Occipital lobe (tissue), 2 donors: ENCODE measurements around the gene C1orf21. TPM values are rescaled to one million over a fixed set of nuclear protein-coding genes. Genes with fewer than 3 reads are reported as not detected.
"Not testable (repeated sequence)": the region's sequence is repeated elsewhere in the genome, so short reads cannot be mapped to it uniquely, and the experiment has no call there.

ENCODE experiments used
- DNase-seq: peaks from one replicate; lab custom pipeline; 2025; lab: John Stamatoyannopoulos, UW
- total RNA-seq: library from RNA; depleted of rRNA; stranded (reverse); fragments of >200 nt; gene quantifications from one replicate; pipeline ENCODE4 v1.2.3, GENCODE V29; 2014

Gene C1orf21
- total RNA-seq, 1 donor from 2014 or later = 31.7 TPM

DNA sequence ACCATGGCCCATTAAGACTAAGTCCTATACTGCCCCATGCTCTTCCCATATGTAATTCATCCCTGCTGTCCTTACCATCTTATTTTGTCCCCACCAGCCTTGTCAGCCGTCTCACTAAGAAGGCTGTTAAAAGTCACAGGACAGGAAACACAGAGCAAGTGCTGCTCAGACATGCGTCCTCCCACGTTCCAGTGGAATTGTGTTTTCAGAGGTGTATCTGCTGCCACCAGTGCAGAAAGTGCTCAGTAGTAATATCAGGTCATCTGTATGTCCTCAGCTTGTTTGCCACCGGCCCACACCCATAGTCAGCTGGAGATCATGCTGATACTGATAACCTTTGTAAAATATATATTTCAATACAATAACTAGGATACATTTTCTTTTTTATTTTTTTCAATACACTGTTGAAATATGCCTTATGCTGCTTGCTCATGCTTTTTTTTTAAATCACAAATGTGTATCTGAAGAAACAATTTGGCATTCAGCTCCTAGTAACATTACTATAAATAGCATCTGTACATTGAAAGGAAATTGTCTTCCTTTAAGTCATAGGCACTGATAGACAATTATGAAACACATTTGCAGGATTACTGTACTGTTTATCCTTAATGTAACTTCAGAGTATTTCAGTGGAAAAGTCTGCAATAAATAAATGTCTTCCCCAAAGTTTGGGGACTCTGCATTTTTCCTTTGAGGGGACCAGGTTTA, 211.0 kb downstream of the C1orf21 start:
- no peak for DNase-seq

DNA sequence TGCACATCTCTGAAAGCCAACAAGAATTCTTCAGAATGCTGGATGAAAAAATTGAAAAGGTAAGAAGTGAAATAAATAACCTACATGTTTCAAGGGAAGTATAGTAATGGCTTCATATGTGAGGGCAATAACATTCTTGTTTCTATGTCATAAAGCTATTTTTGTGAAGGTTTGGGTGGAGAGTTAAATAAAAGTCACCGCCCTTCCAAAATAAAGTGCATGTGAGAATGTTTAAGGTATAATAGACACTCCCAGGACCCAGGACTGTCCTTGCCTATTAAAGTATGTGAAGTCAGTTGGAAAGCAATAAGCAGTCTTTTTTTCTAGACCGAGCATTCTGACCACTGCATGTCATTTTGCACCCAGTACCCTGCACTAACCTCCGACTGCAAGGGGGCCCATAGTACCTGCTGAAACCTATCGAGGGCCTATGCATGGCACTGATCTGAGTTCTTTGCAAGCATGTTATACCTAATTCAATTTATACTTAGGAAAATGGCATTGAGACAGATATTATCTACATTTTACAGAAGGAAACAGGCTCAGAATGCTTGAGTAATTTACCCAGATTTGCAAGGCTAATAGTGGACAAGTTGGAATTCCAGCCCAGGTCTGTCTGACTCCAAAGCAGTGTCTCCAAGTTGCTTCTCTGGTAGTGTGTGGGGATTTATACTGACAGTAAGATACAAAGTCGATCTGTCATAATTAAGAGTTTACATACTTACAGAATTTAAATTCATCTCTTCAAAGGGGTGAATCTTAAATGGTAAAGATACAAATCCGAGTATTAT, 211.8 kb downstream of the C1orf21 start:
- DNase-seq = no peak

DNA sequence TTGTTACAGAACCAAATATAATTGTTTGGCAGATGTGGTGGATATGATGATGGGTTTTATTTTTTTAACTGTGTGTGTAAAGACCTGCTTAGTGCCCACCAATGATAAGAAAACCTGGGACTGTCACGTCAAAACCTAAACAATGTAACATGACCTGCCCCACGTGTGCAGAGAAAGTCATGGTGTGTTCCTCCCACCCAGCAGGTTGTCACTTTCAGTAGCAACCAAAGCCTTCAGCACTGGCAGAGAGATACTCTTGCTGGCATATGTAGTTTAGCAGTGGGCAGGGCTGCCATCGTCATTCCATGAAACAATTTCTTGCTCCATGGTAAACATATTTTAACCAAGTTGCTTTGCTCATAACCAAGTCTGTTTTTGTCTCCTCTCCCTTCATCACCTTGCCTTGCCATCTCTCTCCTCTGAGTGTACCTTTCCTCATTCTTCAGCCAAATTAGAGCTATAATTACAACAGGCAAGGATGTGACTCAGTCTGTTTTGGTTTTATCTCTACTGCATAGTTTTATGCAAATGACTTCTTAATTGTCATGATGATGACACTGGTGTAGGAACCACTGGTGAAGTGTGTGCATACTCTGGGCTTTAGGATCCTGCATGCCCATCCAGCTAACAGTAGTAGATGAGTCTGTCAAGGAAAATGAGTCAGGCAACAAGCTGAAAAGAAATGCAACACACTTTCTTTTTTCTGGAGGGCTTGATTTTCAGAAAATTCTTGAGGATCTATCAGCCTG, 217.5 kb downstream of the C1orf21 start:
- no peak for DNase-seq

DNA sequence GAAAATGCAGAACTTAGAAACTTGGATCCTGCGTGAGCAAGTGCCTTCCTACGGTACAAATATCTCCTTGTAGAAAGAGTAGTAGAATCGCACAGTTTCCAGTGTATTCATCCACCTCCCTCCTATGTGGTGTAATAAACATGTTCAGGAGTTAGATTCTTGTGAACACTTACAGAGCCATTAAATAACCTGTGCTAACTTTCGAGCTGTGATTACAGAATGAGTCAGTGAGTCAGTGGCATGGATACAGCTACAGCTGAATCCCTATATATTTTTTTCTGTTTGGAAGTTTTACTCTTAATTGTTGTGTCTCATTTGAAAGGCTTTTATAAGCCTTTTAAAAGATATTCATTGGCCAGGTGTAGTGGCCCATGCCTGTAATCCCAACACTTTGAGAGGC, 219.1 kb downstream of the C1orf21 start:
- no peak for DNase-seq

DNA sequence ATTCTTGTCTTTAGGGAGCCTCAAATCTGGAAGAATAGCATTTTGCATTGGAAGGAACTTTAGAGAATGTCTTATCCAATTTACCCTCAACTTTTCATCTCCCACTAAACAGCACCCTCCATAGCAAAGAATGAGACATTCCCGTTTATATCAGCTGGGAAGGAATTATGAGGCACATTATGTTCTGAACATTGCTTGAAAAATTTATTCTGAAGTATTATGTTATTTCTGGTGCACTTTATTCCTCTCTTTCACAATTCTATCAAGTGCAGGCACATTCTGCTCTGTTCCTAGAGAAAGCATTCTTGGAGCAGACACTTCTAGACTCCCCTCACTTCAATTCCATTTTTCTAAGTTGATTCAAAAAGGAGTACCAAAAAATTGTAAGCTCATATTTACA, 220.0 kb downstream of the C1orf21 start:
- DNase-seq = no peak

DNA sequence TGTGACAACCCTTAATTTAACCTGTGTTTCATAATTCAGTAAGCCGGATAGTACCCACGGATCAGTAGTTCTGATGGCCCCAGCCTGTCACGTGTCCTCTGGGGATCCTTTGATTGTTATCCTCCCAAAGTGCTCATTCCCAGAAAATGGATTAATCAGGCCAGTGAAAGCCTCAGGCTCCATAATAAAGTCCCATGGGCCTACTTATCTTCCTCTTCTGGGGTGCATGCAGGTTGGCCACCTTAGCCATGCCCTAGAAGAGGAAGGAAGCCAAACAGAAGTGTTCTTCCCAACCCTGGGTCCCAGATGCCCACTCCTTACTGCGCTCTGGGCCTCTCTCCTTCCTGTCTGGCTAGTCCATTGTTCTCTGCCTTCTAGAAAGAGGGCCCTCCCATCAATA, 221.8 kb downstream of the C1orf21 start:
- DNase-seq = no peak

DNA sequence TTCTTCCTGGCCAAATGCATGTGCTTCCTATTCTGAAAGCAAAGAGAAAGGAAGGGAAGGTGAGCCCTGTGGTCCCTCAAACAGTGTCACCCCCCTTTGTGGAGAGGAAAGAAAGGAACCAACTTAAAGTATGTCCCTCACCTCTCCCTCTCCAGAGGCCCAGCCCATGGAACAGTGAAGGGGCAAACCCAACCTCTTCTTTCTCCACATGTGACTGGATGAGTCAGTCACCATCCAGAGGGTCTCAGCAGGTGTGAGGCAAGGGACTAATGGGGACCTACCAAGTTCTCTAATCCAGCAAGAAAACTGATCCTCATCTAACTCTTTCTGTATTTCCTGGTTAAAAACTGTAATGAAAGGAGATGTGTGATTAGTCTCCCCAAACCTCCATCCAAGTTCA, 222.2 kb downstream of the C1orf21 start:
- DNase-seq = no peak

DNA sequence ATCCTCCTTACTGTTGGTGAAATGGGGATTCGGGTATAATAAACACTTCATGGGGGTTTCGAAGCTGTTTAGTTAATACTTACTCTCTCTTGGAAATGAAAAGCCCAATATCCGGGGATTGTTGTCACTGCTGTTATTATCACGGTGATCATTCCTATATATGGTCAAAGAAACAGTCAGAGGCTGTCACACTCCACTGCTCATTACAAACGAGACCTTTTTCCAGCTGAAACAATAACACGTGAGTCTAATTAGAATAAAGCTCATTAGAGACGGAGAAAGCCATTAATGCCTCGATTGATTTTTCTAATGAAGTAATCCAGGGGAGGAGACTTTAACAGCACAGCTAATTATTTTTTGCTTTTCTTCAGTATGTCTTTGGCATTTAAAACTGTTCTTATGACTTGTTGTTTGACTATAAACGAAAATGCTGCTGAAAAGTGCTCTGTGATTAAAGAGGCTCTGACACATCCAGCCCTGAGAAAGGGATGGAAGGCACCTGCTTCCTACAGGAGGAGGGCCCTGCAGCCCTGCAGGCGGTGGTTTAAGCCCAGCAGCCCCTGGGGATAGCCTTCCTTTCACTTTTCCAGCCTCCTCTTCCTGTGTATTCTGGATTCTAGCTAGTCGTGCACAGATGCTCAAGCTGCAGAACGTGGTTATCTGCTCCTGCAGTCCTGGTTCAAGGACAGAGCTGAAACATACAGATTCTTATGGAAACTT, 224.2 kb downstream of the C1orf21 start:
- no peak for DNase-seq

DNA sequence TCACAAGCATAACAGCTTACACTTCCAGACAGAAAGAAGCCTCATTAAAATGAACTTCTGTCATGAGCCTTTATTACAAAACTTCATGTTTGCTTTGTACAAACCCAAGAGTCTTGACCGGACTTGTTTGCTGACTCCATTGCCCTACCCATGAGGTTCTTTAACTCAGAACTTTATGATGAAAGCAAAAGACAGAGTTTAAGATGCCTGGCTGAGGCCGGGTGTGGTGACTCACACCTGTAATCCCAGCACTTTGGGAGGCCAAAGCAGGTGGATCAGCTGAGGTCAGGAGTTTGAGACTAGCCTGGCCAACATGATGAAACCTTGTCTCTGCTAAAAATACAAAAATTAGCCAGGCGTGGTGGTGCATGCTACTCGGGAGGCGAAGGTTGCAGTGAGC, 225.4 kb downstream of the C1orf21 start:
- not testable (repeated sequence) for DNase-seq

DNA sequence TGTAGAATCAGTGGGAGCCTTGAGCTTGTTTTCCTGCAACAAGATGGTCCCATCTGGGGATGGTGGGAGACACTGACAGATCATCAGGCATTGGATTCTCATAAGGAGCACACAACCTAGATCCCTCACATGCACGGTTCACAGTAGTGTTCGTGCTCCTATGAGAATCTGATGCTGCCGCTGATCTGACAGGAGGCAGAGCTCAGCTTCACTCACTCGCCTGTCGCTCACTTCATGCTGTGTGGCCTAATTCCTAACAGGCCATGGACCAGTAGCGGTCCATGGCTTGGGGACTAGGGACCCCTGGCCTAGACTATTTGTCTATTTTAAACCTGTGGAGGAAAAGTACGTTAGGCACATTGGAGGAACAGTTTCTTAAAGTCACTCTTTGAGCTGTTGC, 227.8 kb downstream of the C1orf21 start:
- DNase-seq = no peak

DNA sequence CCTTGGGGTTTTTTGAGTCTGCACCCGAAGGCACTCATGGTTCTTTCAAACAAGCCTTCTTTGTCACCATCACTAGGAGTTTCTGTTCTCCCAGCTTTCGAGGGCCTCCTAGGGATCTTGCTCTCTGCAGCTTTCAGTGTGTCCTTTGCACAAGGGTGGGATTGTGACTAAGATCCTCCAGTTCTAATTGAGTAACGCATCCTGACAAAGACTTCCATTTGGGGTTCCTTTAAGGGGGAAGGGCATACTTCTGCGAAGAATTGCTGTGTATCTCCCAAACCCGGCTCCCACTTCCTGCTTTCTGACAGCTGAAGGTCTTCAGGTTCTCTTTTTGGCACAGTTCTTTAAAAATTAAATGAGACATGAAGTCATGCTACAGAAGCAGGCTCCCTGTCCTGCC, 228.5 kb downstream of the C1orf21 start:
- no peak for DNase-seq

DNA sequence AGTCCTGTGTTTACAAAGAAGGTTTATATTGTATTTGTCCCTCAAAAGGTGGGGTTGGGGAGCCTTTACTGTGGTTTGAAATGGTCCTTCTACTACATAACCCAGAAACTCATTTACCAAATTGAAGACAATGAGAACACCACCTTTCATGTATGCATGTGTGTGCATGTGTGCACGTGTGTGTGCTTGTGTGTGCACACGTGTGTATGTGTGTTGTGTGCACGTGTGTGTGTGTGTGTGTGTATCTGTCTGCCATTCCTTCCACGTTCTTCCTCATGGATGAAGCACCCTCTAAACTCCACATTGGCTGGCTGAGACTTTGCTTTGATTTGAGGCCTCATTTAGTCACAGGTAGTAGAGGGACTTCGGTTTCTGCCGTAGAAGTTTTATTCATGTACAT, 229.7 kb downstream of the C1orf21 start:
- DNase-seq = no peak

DNA sequence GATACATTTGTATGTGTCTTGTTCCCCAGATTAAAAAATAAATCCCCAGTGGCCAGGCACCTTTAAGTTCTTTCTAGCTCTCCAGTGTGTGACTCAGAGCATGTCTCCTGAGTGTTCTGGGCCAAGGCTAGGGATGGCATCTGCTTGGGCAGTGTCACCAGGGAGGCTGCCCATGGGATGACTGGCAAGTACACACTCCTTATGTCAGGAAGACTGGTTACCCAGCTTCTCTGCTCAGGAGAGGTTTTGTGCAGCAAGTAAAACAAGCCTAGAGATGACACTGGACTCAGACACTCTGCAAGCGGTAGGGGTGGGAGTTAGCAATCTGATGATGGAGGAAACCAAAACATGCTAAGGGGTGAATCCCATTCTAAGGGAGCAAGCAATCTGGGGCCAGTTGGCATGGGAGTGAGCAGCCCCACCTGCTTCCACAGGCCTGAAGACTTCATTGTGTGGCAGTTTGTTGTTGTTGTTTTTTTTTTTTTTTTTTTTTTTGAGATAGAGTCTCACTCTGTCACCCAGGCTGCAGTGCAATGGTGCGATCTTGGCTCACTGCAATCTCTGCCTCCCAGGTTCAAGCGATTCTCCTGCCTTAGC, 230.7 kb downstream of the C1orf21 start:
- no peak for DNase-seq

DNA sequence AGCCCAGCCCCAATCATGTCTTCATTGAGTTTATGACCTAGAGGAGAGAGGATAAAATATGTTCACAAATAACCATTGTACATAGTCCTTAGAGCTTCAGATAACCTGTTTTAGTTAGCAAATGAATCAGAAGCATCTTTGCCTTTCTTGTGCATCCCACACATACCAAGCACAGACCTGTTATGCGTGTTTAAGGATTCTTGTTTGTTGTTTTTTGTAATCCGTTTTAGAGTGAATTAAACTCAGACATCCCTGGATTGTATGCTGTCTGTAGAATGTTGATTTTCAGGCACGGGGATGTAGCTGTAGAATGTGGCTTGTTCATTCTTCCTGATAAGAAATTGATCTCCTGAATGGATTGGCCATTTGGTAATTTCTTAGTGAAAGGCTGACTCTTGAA, 232.0 kb downstream of the C1orf21 start:
- DNase-seq = no peak

DNA sequence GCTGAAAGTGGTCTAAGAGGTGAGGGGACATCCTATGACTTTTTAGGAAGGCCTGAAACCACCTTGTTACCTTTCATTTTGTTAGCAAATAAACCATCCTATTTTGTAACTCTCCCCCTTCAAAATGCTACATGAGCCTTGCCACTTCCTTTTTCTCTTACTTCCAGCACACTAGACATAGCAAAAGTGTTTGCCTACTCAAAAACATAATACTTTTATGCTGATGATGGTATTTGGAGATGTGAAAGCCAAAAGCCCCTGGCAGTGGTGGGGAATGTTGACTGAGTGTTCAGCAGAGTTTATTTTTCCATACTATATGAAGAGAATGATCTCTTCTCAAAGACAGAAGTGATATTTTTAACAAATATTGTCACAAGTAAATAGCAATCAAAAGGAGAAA, 233.6 kb downstream of the C1orf21 start:
- DNase-seq = no peak

DNA sequence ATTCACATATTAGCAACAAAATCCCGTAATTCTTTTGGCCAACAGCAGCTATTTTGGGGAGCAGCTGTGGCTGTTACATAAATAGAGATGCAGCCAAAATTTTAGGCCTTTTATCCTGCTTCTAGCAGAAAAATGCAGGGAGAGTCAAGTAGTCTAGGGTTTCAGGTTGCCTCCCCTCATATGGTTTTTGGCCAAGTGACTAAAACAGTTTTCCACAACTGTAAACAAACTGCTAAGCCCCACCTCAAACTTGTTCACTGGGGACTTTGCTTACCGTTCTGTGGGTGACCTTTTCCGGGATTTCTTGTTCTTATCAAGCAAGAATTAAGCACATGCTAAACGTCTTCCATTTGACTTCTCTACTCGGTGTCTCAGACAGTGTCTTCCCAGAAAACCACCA, 234.4 kb downstream of the C1orf21 start:
- no peak for DNase-seq

DNA sequence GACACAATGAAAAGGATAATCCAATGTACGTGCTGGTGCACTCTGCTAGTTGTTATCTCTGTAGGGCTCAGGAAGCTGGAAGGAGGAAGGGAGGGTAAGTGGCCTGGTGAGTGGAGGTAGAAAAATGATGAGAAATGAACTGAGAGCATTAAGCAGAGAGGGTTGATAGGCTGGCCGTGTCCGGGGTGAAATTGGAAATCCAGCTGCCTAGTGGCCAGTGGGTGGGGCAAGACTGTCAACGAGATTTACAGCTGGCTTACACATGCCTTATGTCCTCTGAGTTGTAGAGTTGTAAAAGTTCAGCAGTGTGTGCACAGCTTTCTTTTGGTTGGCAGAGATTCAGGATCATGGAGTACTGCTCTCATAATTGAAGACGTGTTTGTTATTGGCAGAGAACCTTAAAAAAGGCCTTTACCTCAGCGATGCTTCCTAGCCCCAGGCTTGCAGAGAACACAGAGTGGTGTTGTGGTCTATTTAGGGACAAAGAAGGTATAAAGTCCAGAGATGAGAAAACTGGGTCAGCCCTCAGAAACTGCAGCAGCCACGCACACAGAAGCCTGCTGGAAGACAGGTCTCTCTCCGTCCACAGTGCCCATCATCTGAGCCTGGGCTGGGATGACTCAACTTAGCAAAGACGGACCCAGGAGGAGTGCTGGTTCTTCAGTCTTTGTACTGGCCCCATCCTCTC, 235.5 kb downstream of the C1orf21 start:
- DNase-seq = no peak

DNA sequence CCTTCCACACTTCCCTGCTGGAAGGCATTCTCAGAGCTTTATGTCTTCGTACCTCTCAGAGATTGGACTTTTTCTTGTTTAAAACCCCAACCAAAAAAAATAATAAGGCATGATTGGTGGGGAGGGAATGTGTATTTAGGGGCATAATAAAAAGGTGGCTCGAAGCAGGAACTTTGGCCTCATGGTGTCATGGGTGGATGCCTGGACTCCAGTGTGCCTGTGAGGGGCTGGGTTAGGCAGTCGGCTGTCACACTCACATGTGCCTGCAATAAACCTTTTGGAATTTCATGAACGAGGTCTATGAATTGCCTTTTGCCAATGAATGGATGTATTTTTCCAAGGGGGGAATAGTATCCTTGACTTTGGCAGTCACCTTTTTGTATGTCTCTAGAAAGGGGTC, 236.6 kb downstream of the C1orf21 start:
- DNase-seq = no peak

DNA sequence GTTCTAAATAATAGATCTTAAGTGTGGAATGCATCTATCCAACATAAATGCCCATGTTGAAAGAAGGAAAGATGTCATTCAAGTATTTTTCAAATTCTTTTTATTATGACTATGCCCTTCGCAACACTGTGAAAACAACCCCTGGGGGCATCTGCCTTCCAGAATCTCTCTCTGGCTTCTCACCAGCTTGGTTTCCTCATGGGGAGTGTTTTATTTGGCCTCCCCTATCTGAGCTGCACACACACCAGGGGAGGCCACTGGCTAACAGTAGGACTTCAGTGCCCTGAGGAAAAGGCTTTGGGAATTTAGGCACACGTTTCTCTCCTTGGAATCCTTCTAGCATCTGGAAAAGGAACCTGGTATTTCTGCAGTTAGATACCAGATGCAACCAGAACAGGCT, 237.2 kb downstream of the C1orf21 start:
- no peak for DNase-seq

DNA sequence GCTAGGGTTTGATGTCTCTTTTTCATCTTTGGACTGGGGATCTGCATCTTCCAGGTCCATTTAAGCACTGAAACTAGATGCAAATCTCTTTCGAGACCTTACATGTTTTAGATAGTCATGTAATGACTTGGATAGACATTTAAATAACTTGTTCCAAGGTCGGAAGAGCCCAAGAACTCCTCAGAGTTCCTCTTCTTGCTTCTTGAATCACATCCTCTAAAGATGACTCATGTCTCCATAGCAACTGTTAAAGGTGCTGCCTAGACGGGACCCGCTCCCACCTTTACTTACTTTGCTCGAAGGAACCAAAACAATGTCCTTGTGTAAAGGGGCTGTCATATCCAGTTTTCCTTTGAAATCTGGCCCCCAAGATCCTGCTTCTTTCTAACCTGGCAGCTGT, 237.8 kb downstream of the C1orf21 start:
- no peak for DNase-seq

DNA sequence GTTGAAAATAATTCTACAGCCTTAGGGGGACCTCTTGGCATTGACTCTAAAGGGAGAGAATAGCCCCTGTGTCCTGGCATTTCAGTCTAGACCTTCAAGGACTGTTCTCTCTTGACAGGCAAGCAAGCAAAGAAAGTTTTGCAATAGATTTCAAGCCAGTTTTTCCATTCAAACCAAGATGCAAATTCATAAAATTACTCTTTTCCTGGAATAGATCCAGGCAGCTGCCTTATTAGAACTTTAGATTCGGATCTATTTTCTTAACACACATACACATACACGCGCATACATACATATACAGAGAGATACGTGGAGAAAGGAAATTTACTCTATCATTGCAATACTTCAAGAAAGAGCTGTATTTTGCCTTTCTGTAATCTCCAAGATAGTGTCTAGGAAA, 238.4 kb downstream of the C1orf21 start:
- no peak for DNase-seq
